Stimulated activated naive CD8-positive, alpha-beta T cell treated with anti-CD3 and anti-CD28 coated beads, Interleukin-15, amount 100 ng/mL, for 72 hours (primary cell): Measurements from ENCODE around the gene COBLL1.
A peak's percentile ranks its signal among the peaks of the same experiment; 100 is the strongest.
"Not testable (repeated sequence)": the region's sequence is repeated elsewhere in the genome, so short reads cannot be mapped to it uniquely, and the experiment has no call there.

Experiments
- ATAC-seq: fragments of 150-1000 bp; cut with Tn5 transposase; 2 replicates; pipeline ENCODE4 v1.10.0; 2021; ENCODE audit warnings: mild to moderate bottlenecking, moderate library complexity
- DNase-seq, 2 donors: peaks; one replicate each; pipeline ENCODE4 v3.0.0; 2021 to 2022
- H3K27ac Mint-ChIP-seq, 2 donors: one replicate each; pipeline ENCODE4 v1.8.0; 2022; ENCODE audit warnings: mild to moderate bottlenecking in 2 of 2, mixed read lengths in 2 of 2, moderate library complexity in 2 of 2
- H3K27me3 Mint-ChIP-seq: one replicate; pipeline ENCODE4 v1.8.0; 2022; ENCODE audit warnings: mixed read lengths
- H3K4me1 Mint-ChIP-seq: one replicate; pipeline ENCODE4 v1.8.0; 2022; ENCODE audit warnings: mild to moderate bottlenecking, mixed read lengths
- H3K4me3 Mint-ChIP-seq, 2 donors: one replicate each; pipeline ENCODE4 v1.8.0; 2022; ENCODE audit warnings: mild to moderate bottlenecking in 2 of 2, mixed read lengths in 2 of 2, moderate library complexity in 1 of 2
- H3K9me3 Mint-ChIP-seq, 2 donors: one replicate each; pipeline ENCODE4 v1.8.0; 2022; ENCODE audit warnings: mixed read lengths in 2 of 2

Gene COBLL1

DNA sequence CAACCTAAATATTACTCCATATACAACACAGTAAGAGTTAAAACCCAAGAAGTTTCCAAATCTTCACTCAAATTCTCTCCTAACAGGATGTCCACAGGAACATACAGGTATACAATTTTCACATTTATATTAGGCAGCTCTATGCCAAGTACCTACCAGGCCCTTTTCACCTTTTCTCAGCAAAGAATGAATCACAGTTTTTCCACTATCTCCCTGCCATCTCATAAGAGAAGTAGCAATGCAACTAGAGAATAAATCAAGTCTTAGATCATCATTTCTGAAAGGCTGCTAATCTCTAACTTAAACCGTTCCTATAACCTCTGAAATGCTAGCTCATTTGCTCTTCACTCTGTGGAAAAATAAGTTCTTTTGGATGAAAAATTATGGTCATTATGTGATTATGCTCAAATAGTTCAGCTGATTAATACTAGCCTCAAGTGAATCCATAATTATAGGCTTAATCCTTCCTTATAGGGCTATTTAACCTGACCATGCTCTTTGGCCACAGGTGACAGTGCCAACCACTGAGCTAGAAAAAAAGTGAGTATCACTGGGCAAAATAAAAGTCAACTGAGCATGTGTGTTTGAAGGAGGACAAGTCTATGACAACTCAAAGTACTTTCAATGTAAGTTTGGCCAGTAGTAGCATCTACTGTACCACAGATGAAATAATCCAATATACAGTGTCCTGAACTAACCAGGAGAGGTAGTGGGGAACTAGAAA, 79.7 kb downstream of the COBLL1 start:
- H3K9me3 Mint-ChIP-seq, result no peaks in the 10 kb centered on the region
- no peak overlapping the region for H3K27ac Mint-ChIP-seq
- no peaks in the 10 kb centered on the region for H3K27me3 Mint-ChIP-seq
- no peaks in the 10 kb centered on the region for H3K4me1 Mint-ChIP-seq
- no peak overlapping the region for H3K4me3 Mint-ChIP-seq
- DNase-seq, result no peak
- ATAC-seq, result peak; percentile 35

DNA sequence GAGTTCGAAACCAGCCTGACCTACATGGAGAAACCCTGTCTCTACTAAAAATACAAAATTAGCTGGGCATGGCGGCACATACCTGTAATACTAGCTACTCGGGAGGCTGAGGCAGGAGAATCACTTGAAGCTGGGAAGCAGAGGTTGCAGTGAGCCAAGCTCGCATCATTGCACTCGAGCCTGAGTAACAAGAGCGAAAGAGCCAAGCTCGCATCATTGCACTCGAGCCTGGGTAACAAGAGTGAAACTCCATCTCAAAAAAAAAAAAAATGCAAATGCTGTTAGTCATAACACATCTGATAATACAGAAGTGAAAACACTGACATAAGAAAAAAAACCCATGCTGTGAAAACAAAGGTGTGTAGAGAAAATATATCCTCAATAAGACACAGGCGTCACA, 80.4 kb downstream of the COBLL1 start:
- ATAC-seq (peak; percentile 53), DNase-seq (peak in 1 of 2 donors; percentile 11)
- not testable (repeated sequence) for H3K4me1 Mint-ChIP-seq, H3K4me3 Mint-ChIP-seq, H3K9me3 Mint-ChIP-seq, H3K27me3 Mint-ChIP-seq, H3K27ac Mint-ChIP-seq

DNA sequence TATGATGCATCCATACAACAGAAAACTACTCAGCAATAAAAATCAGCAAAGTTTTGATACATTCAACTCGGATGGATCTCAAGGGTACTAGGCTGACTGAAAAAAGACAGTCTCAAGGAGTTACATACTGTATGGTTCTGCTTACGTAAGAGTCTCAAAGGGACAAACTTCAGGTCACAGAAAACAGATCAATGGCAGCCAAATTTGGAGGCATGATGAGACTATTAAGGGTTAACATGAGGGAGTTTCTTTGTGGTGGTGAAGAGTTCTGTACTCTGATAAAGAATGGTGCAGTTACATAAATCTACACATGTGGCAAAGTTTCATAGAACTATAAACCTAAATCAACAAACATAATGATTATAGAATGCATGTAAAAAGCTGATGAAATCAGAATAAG, 81.4 kb downstream of the COBLL1 start:
- H3K27ac Mint-ChIP-seq, result no peak overlapping the region
- no peak for ATAC-seq

GRCh38 chr2:164757934-164758695, 83.5 kb downstream of the COBLL1 start:
- DNase-seq, result no peak
- Mint-ChIP-seq H3K27me3 (no peaks in the 10 kb centered on the region), H3K4me1 (no peaks in the 10 kb centered on the region), H3K27ac (no peak overlapping the region), H3K4me3 (no peak overlapping the region), H3K9me3 (no peaks in the 10 kb centered on the region)
- no peak for ATAC-seq

More for the DNA sequence above, 81.4 kb downstream of the COBLL1 start:
- H3K27me3 Mint-ChIP-seq, result no peaks in the 10 kb centered on the region
- no peak overlapping the region for H3K4me3 Mint-ChIP-seq
- DNase-seq, result no peak
- no peaks in the 10 kb centered on the region for H3K4me1 Mint-ChIP-seq
- no peaks in the 10 kb centered on the region for H3K9me3 Mint-ChIP-seq

GRCh38 chr2:164756773-164757172, 84.8 kb downstream of the COBLL1 start:
- H3K4me1 Mint-ChIP-seq, result no peaks in the 10 kb centered on the region
- no peak overlapping the region for H3K4me3 Mint-ChIP-seq
- H3K27me3 Mint-ChIP-seq, result no peaks in the 10 kb centered on the region
- H3K9me3 Mint-ChIP-seq, result no peaks in the 10 kb centered on the region
- ATAC-seq (no peak), DNase-seq (no peak)
- H3K27ac Mint-ChIP-seq, result no peak overlapping the region

DNA sequence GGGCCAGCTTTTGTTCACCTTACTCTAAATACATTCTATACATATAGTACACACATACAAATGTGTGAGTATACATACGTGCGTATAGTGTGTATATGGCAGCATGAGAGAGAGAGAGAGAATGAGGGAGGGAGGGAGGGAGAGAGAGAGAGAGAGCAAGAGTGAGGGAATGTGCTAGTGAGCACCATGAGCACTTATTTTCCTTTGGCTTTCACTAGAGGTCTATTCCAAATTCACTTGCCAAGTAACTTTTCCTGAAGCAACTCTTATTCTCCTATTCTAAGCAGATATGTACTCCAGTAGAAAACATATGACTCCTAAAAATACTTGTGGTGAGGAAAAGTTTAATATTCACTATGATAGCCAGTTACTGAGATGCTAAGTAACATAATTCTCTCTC, 85.7 kb downstream of the COBLL1 start:
- Mint-ChIP-seq H3K4me1 (no peaks in the 10 kb centered on the region), H3K4me3 (no peak overlapping the region), H3K9me3 (peaks cover 0 to 4% of the 10 kb centered on the region in 2 donors), H3K27ac (no peak overlapping the region), H3K27me3 (no peaks in the 10 kb centered on the region)
- ATAC-seq (no peak), DNase-seq (no peak)

- Mint-ChIP-seq H3K4me1 (no peaks in the 10 kb centered on the region), H3K27ac (no peak overlapping the region), H3K27me3 (no peaks in the 10 kb centered on the region), H3K4me3 (no peak overlapping the region), H3K9me3 (peaks cover 0 to 5% of the 10 kb centered on the region in 2 donors)
- ATAC-seq (no peak), DNase-seq (no peak)
Measured at GRCh38 chr2:164754157-164755093, 87.2 kb downstream of the COBLL1 start.

GRCh38 chr2:164752956-164753355, 88.7 kb downstream of the COBLL1 start:
- Mint-ChIP-seq H3K27me3 (no peaks in the 10 kb centered on the region), H3K9me3 (peaks cover 0 to 5% of the 10 kb centered on the region in 2 donors), H3K27ac (no peak overlapping the region), H3K4me3 (no peak overlapping the region), H3K4me1 (no peaks in the 10 kb centered on the region)
- ATAC-seq, result no peak
- no peak for DNase-seq

DNA sequence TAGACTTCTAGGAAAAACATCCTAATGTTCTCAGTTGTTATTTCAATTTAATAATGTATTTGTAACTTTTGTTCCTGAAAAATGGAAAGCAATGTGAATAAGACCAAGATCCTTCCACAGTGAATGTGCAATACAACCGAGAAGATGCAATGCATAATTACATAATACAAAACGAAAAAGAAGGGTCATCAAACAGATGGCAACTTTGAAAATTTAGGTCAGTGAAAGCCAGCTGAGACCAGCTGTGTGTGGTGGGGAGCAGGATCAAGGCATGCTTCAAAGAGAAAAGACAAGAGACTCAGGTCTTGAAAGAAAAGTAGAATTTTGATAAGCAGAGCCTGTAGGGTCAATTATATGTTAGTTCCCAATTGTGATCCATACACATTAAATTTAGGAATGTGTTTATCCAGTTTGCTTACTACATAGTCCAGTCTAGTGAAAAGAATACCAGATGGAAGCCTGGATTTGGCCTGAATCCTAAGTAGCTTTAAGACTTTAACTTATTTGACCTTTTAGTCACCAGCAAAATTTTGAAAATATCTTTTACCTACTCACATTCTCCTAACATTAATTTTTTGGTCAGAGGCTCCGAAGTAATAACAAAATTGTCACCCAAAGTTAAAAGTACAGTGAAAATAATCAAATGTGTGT, 93.7 kb downstream of the COBLL1 start:
- DNase-seq (no peak), ATAC-seq (no peak)
- H3K27ac Mint-ChIP-seq, result no peak overlapping the region
- no peaks in the 10 kb centered on the region for H3K4me1 Mint-ChIP-seq
- no peak overlapping the region for H3K4me3 Mint-ChIP-seq
- H3K9me3 Mint-ChIP-seq, result peaks cover 0 to 5% of the 10 kb centered on the region in 2 donors
- no peaks in the 10 kb centered on the region for H3K27me3 Mint-ChIP-seq

DNA sequence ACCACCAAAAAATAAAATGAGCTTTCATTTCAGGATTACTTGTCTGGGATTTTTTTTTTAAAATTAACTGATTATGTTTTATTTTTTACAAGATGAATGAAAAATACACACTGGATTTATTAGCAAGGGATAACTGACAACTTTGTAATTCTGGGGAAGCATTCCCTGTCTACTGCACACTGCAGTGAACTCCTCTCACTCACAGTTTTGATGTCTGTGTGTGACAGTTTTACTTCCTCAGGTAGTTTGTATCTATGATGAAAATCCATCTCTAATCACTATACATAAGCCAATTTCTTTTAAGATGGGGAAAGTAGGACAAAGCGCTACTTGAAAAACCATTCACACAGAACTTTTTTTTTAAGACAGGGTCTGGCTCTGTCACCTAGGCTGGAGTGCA, 94.5 kb downstream of the COBLL1 start:
- DNase-seq (no peak), ATAC-seq (no peak)
- Mint-ChIP-seq H3K27me3 (no peaks in the 10 kb centered on the region), H3K4me1 (no peaks in the 10 kb centered on the region), H3K27ac (no peak overlapping the region), H3K9me3 (peaks cover 0 to 5% of the 10 kb centered on the region in 2 donors), H3K4me3 (no peak overlapping the region)

DNA sequence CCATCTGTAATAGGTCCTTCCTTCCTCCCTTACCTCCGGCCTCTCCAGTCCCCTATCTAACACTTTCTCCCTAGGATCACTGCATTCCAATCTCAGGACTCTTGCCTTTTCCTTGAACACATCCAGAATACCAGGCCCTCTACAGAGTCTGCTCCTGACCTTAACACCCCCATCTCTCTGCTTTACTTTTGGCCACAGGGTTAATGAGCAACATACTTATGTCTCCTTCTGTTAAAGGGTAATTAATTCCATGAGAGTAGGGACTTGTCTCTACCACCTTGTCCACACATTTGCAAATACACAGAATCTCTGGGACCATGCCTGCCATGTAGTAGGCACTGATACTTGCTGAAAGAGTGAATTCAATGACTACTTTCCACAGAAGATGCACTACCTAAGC, 94.9 kb downstream of the COBLL1 start:
- Mint-ChIP-seq H3K4me1 (no peaks in the 10 kb centered on the region), H3K9me3 (peaks cover 0 to 5% of the 10 kb centered on the region in 2 donors), H3K27ac (no peak overlapping the region), H3K4me3 (no peak overlapping the region), H3K27me3 (no peaks in the 10 kb centered on the region)
- ATAC-seq (no peak), DNase-seq (no peak)

DNA sequence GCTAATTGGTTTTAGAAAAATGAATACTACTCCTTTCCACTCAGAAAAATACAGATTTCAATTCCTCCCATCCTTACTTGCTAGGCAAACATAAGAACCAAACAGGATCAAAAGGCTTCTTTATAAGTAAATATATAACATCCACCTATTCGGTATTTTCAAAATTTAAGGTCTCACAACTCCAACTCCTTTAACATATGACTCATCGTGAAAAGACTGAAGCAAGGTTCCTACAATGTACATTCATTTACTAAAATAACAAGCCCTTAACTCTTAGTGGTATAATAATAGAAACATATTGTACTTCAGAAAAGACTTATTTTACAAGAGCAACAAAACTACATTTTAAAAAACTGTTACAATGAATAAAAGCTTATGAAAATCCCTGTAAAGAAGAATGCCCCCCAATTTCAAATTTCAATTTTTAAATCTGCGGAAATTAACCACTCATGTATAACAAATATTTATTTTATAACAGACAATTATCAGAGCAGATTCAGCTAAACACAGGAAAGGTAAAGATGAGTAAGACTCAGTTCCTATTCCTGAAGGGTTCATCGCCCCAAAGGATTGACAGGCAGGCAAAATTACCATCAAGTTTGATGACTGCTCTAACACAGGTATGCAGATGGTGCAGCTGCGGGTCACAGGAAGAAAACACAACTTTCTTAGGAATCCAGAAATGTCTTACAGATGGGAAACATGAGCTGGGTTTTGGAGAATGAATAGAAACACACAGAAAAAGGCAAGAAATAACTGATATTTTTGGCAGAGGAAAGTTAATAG, 96.4 kb downstream of the COBLL1 start:
- Mint-ChIP-seq H3K4me1 (no peaks in the 10 kb centered on the region), H3K27ac (no peak overlapping the region), H3K4me3 (no peak overlapping the region), H3K27me3 (no peaks in the 10 kb centered on the region), H3K9me3 (no peaks in the 10 kb centered on the region)
- no peak for ATAC-seq
- no peak for DNase-seq

- DNase-seq (no peak), ATAC-seq (no peak)
- H3K27me3 Mint-ChIP-seq, result no peaks in the 10 kb centered on the region
- no peak overlapping the region for H3K4me3 Mint-ChIP-seq
- no peaks in the 10 kb centered on the region for H3K9me3 Mint-ChIP-seq
- H3K4me1 Mint-ChIP-seq, result no peaks in the 10 kb centered on the region
- H3K27ac Mint-ChIP-seq, result peak overlapping the region in 1 of 2 donors; percentile 47
Measured at GRCh38 chr2:164742738-164743317, 98.8 kb downstream of the COBLL1 start.

- no peak overlapping the region for H3K27ac Mint-ChIP-seq
- no peaks in the 10 kb centered on the region for H3K4me1 Mint-ChIP-seq
- H3K27me3 Mint-ChIP-seq, result peaks cover under 1% of the 10 kb centered on the region
- ATAC-seq, result peak; percentile 43
- no peak for DNase-seq
- H3K9me3 Mint-ChIP-seq, result no peaks in the 10 kb centered on the region
- H3K4me3 Mint-ChIP-seq, result no peak overlapping the region
Measured at GRCh38 chr2:164739966-164740365, 101.7 kb downstream of the COBLL1 start.
